Measurements from ENCODE around the gene SIAH3.

SIAH3 gene

GRCh38 chr13:45860240-45860639 is 8.7 kb upstream of the SIAH3 start:
- DNase-seq, result no peak

- DNase-seq, result no peak
Observed at GRCh38 chr13:45859705-45860104, 8.2 kb upstream of the SIAH3 start.

DNA sequence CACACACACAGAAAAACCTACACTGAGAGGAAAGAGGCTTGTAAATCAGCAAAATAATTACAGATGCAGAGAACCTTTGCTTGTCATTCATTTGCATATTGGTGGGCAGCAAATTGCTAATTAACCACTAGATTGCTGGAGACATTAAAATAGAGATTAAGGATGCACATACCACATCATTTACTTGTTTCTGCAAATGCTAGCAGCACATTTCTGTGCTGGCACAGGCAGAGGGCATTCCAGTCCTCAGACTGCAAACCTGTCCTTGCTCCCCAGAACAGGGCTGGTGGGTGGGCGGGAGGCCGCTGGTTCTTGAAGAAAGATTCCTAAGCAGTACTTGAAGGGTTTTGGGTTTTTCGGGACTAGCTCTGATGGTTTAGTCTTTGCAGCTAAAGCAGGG is 941 bp upstream of the SIAH3 start:
- no peak for DNase-seq

DNA sequence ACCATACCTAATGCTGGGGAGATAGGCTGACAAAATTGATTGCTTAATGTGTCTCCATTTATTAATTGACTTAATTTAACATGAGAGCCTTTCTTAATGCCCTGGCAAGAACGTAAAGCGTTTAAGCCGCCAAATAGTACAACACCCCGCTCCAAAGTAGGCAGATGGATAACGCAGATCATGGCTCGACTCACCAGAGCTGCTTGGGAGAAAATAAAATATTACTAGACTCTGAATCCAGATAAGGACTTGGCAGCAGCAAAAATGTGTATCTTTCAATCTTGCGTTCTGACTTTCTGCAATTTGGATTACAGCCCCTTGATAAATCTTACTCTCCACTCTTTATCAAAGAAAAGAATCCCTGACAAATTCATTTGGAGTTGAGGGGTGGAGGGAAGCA is 403 bp upstream of the SIAH3 start:
- no peak for DNase-seq

GRCh38 chr13:45850027-45850613 is 1.4 kb downstream of the SIAH3 start:
- no peak for DNase-seq

DNA sequence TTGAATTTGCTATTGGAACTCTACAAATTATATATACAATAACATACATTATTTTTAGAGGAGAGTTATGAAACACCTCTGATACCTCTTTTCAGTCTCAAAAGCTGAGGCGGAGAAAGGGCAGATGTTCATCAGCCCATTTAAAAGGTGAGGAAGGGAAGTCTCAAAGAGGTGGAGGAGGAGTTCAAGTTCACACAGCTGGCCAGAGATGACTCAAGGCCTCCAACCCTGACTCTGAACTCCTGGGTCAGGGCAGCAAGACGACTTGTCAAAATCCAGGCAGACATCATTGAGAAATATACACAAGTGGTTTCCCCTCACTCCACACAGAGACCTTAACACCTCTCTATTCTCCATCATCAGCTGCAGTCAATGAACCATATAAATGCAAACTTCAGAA is 2.1 kb downstream of the SIAH3 start:
- no peak for DNase-seq

DNA sequence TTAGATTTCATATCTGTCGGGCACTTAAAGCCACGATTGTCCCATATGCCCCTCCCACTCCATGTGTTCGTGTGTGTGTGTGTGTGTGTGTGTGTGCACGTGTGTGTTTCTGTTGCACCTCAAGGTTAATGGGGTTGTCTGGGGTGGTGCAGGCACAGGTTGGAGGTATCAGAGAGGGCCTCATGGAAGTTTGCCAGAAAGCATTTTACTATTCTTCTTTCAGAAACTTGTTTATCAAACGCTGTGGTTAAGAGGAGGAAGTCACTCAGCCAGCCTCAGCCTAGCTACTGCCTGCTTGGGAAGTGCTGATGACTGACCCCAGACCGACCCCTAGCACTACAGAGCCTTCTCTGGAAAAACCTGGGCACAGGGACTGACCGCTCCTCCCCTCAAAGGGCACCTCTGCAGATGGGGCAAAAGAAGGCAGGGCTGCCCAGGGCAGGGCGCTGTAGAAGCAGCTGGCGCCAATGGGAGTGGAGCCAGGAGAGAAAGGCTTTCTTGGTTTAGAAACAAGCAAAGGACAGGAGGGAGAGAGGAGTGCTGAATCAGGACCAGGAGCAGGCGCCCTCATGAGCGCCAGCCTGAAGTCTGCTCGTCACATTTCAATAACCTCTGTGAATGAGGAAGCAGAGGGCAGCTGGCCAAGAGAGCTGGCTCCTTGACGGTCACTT is 3.9 kb downstream of the SIAH3 start:
- peak; percentile 52 for DNase-seq

DNA sequence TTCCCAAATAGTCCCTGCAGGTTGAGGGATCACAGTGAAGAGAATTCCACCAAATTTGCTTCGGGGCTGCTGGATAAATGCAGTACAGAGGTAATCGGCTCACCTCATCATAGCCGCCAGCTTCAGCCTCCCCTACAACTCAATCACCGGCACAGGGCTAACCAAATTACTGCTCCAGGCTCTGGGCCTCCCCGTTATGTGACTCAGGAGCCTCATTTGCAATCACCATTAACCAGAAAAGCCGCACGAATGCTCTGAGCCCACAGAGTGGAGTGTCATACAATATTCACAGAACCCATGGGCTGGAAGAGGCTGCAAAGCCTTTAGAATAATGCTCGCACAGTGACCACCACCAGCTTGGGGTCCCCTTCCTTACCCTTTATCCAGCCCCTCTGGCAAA is 4.9 kb downstream of the SIAH3 start:
- no peak for DNase-seq

GRCh38 chr13:45838171-45838745 is 13.3 kb downstream of the SIAH3 start:
- no peak for DNase-seq

DNA sequence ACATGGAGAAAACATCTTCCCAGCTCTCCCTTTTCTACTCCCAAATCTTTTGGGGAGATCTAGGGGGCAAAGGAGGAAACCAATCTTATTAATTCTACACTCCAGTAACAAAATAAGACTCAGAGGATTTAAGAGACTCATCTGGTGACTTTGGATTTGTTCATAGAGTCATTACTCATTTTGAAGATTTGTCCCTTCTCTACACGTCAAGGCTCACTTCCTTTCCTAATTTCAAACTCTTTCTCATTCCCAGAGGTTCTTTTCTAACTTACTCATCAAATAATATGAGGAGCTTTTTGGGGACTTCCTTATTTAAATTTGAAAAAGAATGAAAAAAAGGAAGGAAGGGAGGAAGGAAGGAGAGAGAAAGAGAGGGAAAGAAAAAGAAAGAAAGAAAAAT is 14.4 kb downstream of the SIAH3 start:
- no peak for DNase-seq

DNA sequence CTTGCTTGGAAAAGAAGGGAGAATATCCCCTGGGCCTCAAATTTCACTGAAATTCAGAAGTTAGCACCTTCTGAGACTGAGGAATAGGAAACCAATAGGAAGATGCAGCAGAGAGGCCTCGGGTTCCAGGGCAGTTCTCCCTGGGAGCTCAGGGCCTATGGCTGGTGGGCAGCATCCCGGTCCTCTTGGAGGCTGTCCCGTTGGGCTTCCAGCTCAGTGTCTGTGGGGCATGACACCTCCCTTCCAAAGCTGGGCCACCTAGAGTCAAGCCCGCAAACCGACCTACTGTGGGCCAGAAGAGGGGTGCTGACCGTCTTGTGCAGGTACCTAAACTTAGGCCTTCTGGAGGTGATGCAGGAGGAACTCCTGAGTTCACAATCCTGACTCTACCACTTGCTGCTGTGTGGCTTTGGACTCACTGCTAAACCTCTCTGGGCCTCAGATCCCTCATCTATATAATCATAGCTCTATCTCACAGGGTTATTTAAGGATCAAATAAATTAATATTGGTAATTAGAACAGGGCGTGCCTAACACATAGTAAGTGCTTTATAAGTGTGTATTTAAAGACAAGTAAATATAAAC is 17.1 kb downstream of the SIAH3 start:
- no peak for DNase-seq

- no peak for DNase-seq
Observed at GRCh38 chr13:45833663-45834375, 17.7 kb downstream of the SIAH3 start.

- no peak for DNase-seq
Observed at GRCh38 chr13:45833242-45833641, 18.3 kb downstream of the SIAH3 start.

DNA sequence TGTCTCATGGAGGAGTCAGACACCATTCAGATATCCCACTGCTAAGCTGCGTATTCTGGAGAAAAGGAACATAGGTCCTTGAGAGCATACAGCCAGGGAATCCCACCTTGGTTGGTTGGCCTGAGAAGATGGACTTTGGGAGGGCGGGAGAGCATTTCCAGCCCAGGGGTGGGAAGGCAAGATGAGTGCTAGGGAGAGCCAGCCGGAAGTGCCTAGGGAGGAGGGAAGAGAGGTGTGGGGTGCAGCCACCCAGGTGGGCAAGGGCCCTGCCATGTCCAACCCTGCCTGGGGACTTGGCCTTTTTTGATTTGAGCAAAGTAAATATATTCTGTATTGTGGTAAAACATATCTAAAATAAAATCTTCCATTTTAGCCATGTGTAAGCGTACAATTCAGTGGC is 19.7 kb downstream of the SIAH3 start:
- DNase-seq, result no peak

GRCh38 chr13:45830121-45830520 is 21.4 kb downstream of the SIAH3 start:
- DNase-seq, result no peak

GRCh38 chr13:45828256-45828968 is 23.1 kb downstream of the SIAH3 start:
- no peak for DNase-seq

- no peak for DNase-seq
Observed at GRCh38 chr13:45827318-45827717, 24.2 kb downstream of the SIAH3 start.

DNA sequence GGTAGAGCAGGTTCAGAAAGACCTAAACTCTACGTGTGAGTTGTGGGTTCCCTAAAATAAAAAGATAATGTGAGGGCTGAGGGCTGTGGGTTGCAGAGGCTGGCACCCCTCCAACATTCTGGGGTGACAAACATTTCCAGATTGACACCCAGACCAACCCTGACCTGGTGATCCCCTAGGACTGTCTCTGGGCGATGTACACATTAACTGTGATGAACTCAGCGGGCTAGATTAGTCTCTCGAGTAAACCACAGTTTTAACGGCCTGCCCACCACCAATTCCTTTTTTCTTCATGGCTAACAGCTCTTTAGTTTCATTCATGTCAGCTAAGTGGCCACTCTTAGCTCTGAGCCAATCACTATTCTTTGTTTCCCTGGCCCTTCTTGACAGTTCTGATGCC is 24.8 kb downstream of the SIAH3 start:
- DNase-seq, result no peak

DNA sequence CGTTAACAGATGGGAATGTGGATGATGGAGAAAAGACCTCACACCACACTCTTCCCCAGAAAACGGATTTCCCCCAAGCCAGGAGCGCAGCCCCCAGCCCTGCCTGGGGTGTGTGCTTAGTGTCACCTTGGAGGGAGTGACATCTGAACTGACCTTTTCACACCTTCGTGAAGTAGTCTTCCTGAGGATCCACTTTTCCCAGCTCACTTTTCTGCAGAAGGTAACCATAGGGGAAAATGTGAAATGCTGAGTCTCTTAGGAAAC is 26.2 kb downstream of the SIAH3 start:
- no peak for DNase-seq

DNA sequence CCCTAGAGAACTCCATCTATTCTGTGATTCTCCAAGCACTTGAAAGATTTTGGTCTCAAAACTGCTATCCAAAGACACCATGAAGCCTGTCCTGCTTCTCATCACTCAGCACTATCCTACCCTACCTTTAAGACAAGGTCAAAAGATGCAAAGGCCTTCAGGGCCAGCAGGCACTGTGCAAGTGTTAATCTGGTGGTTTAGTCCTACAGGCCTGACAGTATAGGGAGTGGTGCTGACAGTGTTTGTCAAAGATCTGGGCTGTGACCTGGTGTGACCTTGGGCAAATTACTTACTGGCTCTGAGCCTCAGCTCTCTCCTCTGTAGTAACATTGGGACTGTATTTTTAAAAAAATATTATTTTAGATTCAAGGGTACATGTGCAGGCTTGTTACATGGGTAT is 28.0 kb downstream of the SIAH3 start:
- DNase-seq, result no peak

DNA sequence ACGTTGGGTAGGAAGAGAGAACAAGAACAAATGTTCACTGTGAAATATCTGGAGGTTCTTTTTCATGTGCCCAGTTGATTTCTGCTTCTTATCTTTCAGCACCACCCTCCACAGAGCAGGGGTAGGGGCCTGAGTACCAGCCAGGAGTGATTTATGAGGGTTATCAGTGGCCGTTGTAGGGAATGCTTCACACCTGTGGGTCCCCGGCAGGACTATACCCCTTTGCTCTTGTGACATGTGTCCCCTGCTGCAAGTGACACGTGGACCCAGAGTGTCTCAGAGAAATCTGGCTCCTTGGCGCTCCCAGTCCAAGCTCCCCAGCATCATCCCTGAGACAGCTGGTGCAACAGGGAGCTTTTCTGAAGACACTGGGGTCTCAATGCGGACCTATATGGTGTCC is 29.7 kb downstream of the SIAH3 start:
- no peak for DNase-seq

- no peak for DNase-seq
Observed at GRCh38 chr13:45820106-45820838, 31.3 kb downstream of the SIAH3 start.

DNA sequence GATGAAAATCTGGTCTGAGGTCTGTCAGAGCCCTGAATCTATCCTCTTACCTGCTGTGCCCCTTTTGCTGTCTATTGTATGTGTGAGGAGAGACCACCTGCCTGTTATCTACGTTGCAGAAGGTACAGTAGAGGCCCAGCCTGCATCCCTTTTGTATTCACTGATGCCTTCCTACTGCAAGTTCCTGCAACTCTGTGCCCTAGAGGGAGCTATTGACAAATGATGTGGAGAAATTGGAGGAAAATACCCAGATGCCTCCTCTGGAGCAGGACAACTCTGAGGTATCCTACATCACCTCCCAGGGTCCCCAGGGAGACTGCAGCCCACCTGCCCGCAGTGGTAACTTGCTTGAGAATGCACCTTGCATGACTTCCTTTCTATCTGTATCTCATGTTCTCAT is 33.7 kb downstream of the SIAH3 start:
- DNase-seq, result no peak

All from CD4-positive, alpha-beta T cell treated with Interleukin-10 for 1 hour (primary cell).